Measurements from ENCODE around the gene PTPN3.
A peak's percentile ranks its signal among the peaks of the same experiment; 100 is the strongest.

The PTPN3 gene

DNA sequence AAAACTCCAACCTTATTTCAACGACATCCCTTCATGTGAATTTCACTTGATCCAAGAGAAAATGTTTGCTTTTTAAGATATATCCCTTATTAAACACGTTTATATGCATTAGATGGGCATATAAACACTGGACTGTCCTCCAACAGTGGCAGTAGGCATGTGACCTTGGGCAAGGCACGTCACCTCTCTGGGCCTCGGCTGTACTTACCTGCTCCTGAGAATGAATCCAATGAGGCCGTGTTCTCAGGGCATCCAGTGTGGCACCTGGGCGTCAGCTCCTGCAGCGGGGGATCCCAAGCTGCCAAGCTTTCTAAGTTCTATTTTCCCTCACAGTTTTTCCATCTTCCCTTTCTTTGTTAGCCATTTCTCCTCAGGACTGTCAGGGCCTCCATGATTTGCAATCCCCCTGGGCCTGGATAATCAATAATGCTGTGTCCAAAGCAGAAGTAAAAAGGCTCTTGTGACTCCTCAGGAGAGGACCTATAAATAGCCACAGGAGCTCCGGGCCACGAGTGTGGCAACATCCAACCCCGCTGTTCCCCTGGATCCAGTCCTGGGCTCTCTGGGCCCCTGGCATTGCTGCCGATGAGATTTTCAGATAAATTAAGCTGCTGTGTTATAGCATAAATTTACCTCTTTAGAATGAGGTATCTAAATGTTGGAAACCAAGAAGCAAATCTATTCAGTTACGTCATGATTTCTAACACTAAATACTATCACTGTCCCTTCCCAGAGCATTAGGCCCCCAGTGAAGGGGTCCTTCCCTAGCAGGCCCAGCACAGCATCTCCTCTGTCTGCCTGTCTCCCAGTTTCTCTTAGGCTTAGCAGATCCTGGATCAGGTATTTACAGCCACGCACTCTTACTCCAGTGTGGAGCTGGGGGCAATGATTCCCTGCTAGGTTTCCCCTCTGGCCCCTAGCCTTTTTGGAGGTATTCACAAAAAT, 76.8 kb downstream of the PTPN3 start:
- DNase-seq = no peak

DNA sequence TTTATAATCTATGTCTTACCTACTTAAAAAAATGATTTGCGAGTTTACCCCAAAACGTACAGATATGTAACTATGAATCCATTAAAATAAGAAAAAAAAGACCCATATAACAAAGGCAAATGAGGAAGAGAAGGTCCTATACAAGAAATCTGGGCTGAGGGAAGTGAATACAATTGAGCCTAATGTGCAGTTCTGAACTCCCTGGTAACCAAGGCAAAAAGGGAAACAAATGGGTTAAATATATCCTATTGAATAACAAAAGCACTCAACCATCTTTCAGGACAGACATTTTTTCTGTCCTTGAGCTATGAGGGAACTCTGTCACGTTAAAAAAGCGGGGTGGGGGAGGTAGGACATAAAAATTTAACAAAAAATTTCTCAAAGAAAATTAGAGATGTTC, 78.6 kb downstream of the PTPN3 start:
- no peak for DNase-seq

GRCh38 chr9:109418827-109419226, 79.3 kb downstream of the PTPN3 start:
- no peak for DNase-seq

- no peak for DNase-seq
Measured at GRCh38 chr9:109417585-109418544, 80.2 kb downstream of the PTPN3 start.

DNA sequence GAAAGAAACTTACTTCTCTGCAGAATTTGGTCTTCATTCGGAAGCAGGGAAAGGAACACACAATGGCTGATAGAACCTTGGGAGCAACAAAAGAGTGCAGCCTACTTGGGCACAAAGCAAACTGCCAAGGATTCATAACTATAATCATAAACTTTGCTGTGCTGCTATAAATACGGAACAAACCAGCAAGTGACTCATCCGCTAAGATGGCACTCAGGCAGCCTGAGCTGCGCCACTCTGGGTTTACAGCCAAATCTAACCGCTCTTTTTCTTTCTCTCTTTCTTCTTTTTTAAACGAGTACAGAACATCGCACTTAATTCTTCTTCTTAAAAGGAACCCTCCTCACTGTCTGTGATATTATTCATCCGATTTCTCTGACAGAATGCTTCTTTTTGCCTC, 81.1 kb downstream of the PTPN3 start:
- no peak for DNase-seq

GRCh38 chr9:109416135-109416706, 81.9 kb downstream of the PTPN3 start:
- no peak for DNase-seq

DNA sequence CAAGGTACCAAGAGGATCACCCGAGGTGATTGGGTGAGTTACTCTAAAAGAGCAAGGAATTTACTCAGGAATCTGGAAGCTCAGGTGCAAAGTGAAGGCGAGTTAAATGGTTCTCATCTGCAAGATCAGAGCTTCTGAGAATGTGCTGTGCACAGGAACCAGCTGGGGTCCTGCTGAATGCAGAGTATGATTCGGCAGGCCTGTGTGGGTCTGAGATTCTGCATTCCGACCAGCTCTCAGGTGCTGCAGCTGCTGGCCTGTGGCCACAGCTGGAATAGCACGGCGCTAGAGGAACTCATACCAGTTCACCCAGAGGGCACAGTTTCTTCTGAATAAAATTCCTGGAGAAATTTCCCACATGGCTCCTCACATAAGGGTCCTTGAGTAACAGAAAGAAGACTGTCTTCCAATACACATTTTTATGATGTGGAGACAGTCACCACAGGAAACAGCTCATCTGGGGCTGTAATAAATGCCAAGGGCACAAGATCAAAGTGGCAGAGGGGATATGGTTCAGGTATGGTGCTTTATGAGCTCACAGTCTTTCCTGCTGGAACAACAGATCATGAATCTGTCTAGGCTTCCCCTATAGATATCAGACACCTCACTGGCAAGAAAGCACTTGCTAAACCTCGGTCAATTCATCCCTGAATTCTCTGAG, 83.9 kb downstream of the PTPN3 start:
- DNase-seq = no peak

DNA sequence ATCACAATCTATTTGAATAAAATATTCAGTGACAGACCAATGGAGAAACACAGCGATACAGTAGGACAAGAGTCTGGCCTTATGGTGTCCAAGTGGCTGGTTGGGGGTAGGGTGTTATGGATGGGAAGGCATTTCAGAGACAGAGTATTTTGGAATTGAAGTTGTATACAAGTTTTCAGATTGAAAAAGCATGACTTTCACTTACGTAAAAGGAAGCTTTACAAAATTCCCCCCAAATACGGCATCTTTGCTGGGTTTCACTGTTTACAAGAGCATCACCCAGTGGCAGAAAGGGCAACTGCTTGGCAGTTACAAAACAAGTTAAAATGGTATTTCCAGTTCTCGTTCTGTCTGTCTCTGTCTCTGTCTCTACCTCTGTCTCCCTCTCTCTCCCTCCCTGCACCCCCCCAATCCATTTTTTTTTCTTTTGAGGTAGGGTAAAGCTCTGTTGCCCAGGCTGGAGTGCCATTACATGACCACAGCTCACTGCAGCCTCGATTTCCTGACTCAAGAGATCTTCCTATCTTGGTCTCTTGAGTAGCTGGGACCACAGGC, 86.2 kb downstream of the PTPN3 start:
- peak; percentile 2 to 29 (median 27) for DNase-seq

- DNase-seq = peak in 1 of 4 experiments; percentile 1
Measured at GRCh38 chr9:109411069-109411761, 86.9 kb downstream of the PTPN3 start.

- no peak for DNase-seq
Measured at GRCh38 chr9:109409773-109410397, 88.2 kb downstream of the PTPN3 start.

DNA sequence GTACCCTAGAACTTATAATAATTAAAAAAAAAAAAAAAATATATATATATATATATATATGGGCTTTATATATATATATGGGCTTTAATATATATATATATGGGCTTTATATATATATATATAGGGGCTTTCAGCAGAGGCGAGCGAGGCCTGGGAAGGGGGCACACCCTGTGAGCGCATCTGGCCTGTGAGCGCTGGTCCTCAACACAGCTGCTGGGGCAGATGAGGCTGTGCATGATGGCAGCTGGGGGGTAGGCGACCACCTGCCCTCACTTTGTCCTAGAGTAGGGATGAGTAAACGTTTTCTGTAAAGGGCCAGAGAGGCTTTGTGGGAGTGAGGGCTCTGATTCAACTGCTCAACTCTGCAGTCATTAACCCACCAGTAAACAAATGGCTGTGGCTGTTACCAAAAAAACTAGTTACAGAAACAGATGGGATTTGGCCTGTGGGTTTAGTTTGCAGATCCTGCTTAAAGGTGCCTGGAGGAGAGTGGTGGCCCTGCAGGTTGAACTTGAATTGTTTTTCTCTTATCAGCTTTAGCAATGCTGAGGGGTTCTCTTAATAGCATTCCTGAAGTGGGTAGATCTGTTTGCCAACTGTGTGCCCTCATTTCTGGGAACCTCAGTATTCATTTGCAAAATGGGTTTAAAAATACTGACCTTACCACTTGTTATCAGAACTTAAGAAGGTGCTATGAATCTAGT, 89.2 kb downstream of the PTPN3 start:
- no peak for DNase-seq

GRCh38 chr9:109403766-109404320, 94.3 kb downstream of the PTPN3 start:
- DNase-seq = no peak

DNA sequence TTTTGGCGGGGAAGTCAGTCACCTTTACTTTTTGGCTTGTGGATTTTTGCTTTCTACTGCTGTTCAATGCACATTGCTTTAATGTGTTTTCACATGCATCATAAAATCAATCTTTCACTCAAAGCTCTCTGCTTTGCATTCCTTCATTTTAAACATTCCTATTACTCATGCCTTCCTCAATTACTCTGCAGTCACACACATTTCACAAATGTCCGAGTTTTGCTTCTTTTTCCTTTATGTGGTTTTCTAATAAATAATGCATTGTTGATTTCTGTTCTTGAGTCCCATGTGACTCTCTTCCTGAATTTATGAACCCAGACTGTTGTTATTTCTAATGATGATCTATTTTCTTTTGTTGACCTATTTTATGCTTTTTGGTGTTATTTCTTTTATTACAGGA, 95.0 kb downstream of the PTPN3 start:
- no peak for DNase-seq

- DNase-seq = no peak
Measured at GRCh38 chr9:109401990-109402318, 96.2 kb downstream of the PTPN3 start.

GRCh38 chr9:109401169-109401989, 96.7 kb downstream of the PTPN3 start:
- peak; percentile 49 to 63 (median 54) for DNase-seq

DNA sequence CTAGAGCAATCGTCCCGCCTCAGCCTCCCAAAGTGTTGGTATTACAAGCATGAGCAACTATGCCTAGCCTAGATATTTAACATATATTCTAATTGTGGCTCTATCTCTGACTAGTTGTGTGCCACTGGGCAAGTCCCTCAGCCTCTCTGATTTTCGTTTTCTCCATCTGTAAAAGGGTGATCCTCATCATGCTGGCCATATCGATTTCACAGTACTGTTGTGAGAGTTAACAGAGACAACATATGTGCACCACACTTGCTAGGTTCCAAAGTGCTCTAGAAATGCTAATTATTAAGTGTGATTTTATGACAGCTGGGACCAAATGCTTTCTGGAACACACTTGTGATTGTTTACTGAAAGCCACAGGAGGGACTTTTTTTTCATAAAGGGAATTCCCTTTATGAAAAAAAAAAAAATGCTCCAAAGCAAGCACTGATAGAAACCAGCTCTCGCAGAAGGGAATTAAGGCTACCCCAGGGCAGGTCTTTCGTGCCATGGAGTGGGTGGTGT, 98.8 kb downstream of the PTPN3 start:
- DNase-seq = no peak

DNA sequence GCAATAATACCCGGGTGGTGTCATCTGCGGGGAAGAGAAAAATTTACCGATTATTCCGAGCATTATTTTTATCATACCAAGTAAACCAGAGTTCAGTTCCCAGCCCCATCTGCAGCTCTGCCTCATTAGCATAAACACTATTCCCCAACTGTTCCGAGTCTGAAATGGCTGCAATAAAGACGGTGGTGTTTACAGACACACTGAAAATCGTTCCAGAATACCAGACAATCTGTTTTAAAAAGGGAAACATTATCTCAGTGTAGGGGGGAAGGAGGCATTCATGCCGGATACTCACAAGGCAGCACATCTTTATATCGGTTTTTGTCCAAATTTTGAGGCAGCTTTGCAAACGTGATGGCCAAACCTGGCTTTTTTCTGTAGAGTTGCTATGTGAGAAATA, 106.9 kb downstream of the PTPN3 start:
- DNase-seq = no peak

DNA sequence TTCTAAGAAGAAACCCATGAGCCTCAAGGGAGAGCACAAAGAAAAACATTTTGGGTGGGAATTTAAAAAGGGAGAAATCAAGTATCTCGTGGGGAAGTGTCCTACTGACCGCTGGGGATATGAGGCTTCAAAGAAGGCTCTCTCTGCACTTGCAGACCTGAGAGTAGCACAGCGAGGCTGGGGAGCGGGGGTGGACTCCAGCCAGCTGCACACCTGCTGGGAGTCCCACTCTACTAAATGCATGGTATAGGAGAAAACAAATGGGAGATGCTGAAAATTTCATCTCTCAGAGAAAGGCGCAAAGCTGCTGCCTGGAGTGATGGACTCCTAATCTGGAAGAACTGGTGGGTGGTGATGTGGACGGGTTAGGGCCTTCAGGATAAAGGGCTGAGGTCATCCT, 110.3 kb downstream of the PTPN3 start:
- no peak for DNase-seq

- DNase-seq = no peak
Measured at GRCh38 chr9:109387206-109387605, 110.9 kb downstream of the PTPN3 start.
